Stimulated activated CD8-positive, alpha-beta memory T cell treated with anti-CD3 and anti-CD28 coated beads, Interleukin-4, amount 100 ng/mL, for 1 hour (primary cell): ENCODE measurements around the gene CEP290.
"Not testable (repeated sequence)": the region's sequence is repeated elsewhere in the genome, so short reads cannot be mapped to it uniquely, and the experiment has no call there.

Source experiments
- DNase-seq, 2 donors: peaks; one replicate each; pipeline ENCODE4 v3.0.0-alpha.2; 2020; ENCODE audit warnings: low read depth in 2 of 2, low spot score in 1 of 2

CEP290 gene

GRCh38 chr12:88142610-88142991 is 713 bp upstream of the CEP290 start:
- peak in 1 of 2 donors; percentile 1 for DNase-seq

- DNase-seq, result no peak
Observed at GRCh38 chr12:88141425-88141773, 489 bp downstream of the CEP290 start.

- DNase-seq, result not testable (repeated sequence)
Observed at GRCh38 chr12:88139711-88140110, 2.2 kb downstream of the CEP290 start.

- not testable (repeated sequence) for DNase-seq
Observed at GRCh38 chr12:88133181-88133580, 8.7 kb downstream of the CEP290 start.

- no peak for DNase-seq
Observed at GRCh38 chr12:88132392-88132791, 9.5 kb downstream of the CEP290 start.

GRCh38 chr12:88127855-88128254 is 14.0 kb downstream of the CEP290 start:
- no peak for DNase-seq

- no peak for DNase-seq
Observed at GRCh38 chr12:88127099-88127498, 14.8 kb downstream of the CEP290 start.

GRCh38 chr12:88122666-88123065 is 19.2 kb downstream of the CEP290 start:
- DNase-seq, result no peak

- no peak for DNase-seq
Observed at GRCh38 chr12:88113871-88114270, 28.0 kb downstream of the CEP290 start.

GRCh38 chr12:88111074-88111652 is 30.7 kb downstream of the CEP290 start:
- DNase-seq, result no peak

- DNase-seq, result no peak
Observed at GRCh38 chr12:88108021-88108420, 33.9 kb downstream of the CEP290 start.

- no peak for DNase-seq
Observed at GRCh38 chr12:88093573-88093972, 48.3 kb downstream of the CEP290 start.

- DNase-seq, result no peak
Observed at GRCh38 chr12:88092771-88093170, 49.1 kb downstream of the CEP290 start.

GRCh38 chr12:88084210-88084609 is 57.7 kb downstream of the CEP290 start:
- no peak for DNase-seq

GRCh38 chr12:88083634-88084033 is 58.3 kb downstream of the CEP290 start:
- no peak for DNase-seq

GRCh38 chr12:88081247-88081646 is 60.6 kb downstream of the CEP290 start:
- DNase-seq, result no peak

GRCh38 chr12:88067301-88067700 is 74.6 kb downstream of the CEP290 start:
- no peak for DNase-seq

GRCh38 chr12:88063375-88063774 is 78.5 kb downstream of the CEP290 start:
- no peak for DNase-seq

GRCh38 chr12:88062474-88062873 is 79.4 kb downstream of the CEP290 start:
- DNase-seq, result no peak

GRCh38 chr12:88058719-88059077 is 83.2 kb downstream of the CEP290 start:
- no peak for DNase-seq

GRCh38 chr12:88057994-88058718 is 83.7 kb downstream of the CEP290 start:
- DNase-seq, result no peak

- DNase-seq, result no peak
Observed at GRCh38 chr12:88056571-88056970, 85.3 kb downstream of the CEP290 start.

GRCh38 chr12:88052686-88053085 is 89.2 kb downstream of the CEP290 start:
- no peak for DNase-seq
